Measurements from ENCODE around the gene KRT83.
A peak's percentile ranks its signal among the peaks of the same experiment; 100 is the strongest.
"Not testable (repeated sequence)": the region's sequence is repeated elsewhere in the genome, so short reads cannot be mapped to it uniquely, and the experiment has no call there.

Gene KRT83

DNA sequence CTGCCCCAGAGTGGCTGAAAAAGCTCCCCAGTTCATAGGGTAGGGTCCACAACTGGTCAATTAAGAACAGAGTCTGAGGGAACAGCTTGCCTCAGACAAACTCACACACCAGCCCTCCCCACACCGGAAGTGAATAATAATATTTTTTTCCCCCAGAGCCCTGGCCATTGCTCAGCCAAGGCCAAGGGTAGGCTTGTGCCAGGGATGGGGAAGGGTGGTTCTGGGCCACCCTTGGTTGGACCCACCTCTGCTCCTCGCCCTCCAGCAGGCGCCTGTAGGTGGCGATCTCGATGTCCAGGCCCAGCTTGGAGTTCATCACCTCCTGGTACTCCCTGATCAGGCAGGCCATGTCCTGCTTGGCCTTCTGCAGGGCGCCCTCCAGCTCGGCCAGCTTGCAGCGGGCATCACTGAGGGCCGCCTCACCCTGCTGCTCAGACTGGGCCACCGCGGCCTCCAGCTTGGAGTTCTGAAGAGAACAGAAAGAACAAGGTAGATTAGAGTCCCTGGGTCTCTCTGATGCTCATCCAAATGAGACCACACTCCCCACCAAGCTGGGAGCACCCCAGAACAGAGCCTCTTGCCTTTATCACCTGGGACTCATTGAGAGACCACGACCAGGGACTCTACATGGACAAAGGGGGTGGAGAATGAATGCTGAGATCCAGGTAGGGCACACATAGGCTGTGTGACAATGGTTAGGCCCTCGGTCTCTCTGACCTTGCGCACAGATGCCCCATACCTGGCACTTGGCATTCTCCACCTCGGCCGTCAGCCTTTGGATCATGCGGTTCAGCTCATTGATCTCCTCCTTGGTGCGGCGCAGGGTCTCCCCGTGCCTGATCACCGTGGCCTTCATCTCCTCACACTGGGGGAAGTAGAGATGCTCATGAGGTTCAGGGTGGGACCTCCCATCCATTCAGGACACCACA is 34.1 kb downstream of the KRT83 start:
- DNase-seq (ENCODE audit: low spot score): not testable (repeated sequence)

GRCh38 chr12:52285851-52286530 is 35.2 kb downstream of the KRT83 start:
- no peak for DNase-seq (ENCODE audit: low spot score)

DNA sequence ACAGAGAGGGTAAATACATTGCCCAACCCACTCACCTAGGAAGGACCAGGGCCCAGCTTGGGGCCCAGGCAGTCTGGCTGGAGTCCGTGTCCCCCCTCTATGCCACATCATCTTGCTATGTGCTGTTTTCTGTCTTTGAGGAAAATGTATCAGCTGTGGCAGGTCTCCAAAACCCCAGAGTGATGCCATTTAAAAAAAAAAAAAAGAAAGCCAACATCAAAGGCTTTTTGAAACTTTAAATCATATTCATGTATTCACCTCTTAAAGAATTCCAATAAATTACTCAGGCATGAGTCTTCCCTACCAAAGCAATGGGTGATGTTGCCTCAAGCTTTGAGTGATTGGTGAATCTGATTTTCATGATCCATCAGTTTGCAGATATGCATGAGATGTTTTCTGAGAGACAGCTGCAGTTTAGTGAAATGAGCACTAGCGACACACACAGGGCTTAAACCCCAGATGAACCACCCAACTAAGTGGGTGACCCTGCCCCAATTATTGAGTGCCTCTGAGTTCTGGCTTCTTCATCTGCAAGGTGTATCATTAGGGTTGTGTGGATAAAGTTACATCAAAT is 35.9 kb downstream of the KRT83 start:
- no peak for DNase-seq (ENCODE audit: low spot score)

DNA sequence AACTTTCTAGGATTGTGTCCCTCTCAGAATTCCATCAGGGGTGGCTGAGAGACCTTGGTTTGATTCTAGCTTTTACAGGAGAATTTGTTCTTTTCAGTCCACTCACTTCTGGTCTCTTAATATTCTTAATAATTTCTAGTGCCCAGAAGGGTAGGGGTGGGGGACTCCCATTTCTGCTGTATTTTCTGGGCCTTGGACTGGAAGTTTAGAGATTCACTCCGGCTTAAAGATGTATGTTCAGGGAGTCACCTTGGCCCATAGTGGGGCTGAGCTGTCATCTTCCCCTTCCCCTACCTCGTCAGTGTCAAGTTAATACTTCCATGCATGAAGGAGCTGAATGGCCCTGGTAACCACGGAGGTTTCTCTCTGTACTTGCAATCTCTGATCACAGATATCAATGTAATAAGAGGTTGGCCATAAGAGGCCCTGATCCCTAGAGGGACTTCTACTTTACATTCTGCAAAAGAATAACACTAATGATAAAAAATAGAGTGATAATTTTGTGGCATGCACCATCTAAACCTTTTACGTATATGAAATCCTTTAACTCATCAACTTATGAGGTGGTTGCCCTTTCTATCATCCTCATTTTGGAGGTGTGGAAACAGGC is 36.5 kb downstream of the KRT83 start:
- DNase-seq (ENCODE audit: low spot score): no peak

GRCh38 chr12:52280796-52281560 is 40.2 kb downstream of the KRT83 start:
- DNase-seq (ENCODE audit: low spot score): peak; percentile 49

GRCh38 chr12:52280319-52280795 is 40.8 kb downstream of the KRT83 start:
- no peak for DNase-seq (ENCODE audit: low spot score)

DNA sequence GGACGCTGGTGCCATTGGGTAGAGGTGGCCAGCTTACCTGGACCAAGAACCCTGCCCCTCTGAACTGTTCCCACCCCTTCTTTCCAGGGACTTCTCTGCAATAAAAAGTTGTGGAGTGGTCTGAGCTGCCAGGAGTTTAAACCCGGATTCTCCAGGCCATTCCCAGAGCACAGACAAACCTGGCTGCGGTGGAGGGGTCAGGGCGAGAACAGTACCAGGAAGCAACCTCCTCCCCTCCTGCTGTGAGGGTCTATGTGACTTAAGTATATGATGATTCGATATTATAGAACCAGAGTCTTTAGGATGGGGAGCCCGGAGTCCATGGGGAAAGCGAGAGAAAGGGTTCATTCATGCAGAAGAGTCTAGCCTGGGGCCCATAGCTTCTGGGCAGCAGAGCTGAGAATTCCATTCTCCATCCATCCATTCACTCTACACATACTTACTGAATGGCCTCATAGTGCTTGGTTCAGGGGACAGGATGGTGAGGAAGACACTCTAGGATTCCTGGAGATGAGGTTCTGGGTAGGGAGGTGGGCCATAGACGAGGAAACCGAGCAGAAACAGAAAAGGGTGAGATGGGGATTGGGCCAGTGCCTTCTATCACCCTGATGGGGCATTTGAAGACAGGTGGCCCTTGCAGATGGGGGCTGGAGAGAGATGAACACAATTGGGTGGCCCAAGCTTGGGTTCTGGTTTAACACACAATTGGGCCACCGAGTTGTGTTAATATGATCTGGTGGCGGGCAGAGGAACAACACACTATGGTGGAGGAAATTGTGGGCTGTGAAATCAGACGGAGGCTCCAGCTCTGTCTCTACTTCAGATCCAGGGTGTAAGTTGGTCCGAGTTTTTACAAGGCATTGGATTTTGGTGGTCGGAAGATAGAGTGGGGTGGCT is 41.5 kb downstream of the KRT83 start:
- no peak for DNase-seq (ENCODE audit: low spot score)

- DNase-seq (ENCODE audit: low spot score): peak; percentile 69
Measured at GRCh38 chr12:52278575-52279421, 42.4 kb downstream of the KRT83 start.

DNA sequence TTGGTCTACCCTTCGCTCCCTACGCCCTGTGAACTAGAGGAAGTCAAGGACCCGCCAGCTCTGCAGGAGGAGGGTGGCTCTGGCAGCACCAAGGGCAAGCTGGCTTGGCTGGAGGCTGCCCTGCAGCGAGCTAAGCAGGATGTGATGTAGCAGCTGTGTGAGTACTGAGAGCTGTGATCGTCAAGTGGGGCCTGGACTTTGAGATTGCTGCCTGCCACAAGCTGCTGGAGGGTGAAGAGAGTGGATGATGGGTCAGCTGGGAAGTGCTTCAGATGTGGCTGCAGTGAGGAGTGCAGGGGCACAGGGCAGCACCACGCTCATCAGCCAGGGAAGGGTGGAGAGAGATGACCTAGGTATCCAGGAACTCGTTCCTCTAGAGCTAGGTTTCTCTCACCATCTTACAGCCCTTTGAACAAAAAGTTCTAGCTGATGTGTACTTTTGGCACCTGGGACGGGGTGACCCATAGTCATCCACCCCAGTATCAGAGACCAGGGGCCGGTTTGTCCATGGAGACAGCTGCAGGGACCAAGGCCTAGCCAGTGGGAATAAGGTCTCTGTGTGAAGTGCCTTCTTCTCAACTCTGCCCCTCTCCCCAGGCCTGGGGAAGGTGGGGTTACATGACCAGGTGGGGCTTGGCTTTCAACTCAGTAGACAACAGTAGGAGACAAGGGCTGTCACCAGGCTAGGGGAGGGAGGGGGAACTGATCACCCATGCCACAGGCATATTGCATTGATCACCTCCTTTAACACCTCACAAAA is 43.5 kb downstream of the KRT83 start:
- no peak for DNase-seq (ENCODE audit: low spot score)

- DNase-seq (ENCODE audit: low spot score): no peak
Measured at GRCh38 chr12:52275686-52276085, 45.5 kb downstream of the KRT83 start.

DNA sequence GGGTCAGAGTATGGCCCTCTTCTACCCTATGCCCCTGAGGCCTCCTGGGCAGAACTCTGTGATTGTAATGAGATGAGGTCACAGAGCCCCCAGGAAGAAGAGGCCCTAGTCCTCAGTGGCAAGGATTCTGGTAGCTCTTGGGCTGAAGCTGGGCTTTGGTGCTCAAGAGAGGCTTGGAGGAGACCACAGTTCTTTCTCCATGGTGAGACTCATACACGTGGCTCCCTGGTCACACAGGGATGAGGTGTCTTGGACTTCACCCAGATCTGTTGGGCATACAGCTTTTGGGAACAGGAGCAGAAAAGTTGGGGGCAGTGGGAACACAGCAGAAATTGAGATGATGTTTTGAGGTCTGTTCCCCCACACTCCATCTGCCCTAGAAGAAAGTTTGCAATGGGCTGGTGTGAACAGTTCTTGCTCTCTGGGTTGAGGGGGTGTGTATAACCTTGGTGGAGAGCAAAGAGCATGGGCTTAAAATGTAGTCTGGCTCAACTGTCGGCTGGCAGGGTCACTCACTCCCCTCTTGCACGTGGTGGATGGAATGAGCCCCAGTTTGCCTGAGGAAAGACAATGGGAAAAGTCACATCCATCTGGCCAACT is 46.6 kb downstream of the KRT83 start, which contains the start of gene KRT86:
Gene KRT86 (plus strand): TSS at position 125 of the 600 bp plus-strand sequence. CDS start 27,272 bp downstream, outside the sequence.
- DNase-seq (ENCODE audit: low spot score): no peak

DNA sequence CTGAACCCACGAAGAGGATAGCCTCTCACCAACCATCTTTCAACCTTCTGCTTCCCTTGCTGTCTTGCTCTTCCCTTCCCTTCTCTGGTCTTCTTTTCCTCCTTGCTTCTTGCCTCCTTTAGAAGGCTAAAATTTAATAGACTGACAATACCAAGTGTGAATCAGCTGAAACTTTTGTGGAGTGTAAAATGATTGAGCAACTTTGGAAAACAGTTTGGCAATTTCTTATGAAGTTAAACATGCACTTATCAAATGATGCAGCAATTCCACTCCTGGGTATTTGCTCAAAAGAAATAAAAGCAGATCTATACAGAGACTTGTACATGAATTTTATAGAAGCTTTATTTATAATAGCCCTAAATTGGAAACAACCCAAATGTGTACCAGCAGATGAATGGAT is 50.0 kb downstream of the KRT83 start:
- DNase-seq (ENCODE audit: low spot score): no peak

- no peak for DNase-seq (ENCODE audit: low spot score)
Measured at GRCh38 chr12:52270541-52271070, 50.6 kb downstream of the KRT83 start.

GRCh38 chr12:52268212-52268611 is 53.0 kb downstream of the KRT83 start:
- DNase-seq (ENCODE audit: low spot score): no peak

- DNase-seq (ENCODE audit: low spot score): no peak
Measured at GRCh38 chr12:52267699-52268098, 53.5 kb downstream of the KRT83 start.

DNA sequence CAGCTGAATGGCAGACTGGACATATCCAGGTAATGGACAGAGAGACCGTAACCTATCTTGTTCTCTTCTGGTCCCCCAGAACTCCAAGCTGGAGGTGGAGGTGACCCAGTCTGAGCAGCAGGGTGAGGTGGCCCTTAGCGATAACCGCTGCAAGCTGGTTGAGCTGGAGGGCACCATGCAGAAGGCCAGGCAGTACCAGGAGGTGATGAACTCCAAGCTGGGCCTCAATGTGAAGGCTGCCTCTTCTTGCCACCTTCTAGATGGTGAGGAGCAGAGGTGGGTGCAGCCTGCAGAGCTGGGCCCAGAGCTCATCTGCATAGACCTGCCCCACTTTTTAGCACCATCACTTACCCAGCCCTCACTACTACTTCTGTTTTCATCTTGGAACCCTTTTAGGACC is 53.9 kb downstream of the KRT83 start:
- DNase-seq (ENCODE audit: low spot score): no peak

- DNase-seq (ENCODE audit: low spot score): no peak
Measured at GRCh38 chr12:52266514-52266913, 54.7 kb downstream of the KRT83 start.

- DNase-seq (ENCODE audit: low spot score): no peak
Measured at GRCh38 chr12:52264435-52264825, 56.8 kb downstream of the KRT83 start.
